Measurements from ENCODE around the gene COL16A1.

The COL16A1 gene

DNA sequence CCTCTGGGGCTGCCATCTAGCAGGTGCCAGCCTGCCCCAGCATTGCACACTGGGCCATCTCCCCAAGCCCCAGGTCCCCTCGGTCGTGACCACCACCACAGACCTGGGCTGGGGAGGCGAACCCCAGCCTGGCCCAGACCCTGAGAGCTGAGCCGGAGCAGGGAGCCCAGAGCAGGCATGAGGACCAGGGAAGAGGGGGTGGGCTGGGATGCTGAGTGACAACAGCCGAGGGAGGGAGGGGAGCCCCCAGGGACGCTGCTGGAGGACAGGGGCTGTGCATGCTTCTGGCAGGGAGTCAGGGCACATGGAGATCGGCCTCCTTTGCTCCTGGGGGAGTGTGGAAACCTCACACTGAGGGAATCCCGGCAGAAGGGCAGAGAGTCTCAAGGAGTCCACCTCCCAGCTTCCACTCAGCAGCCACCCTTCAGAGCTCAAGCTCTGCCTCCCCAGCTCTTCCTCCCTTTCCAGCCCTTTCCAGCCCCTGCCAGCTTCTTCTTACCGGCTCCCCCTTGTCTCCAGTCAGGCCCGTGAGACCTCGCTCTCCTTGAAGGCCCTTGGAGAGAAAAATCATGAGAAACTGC, 35.4 kb downstream of the COL16A1 start:
- Histone ChIP-seq H3K9me3 (ENCODE audit: control insufficient read depth, low read depth, low read length) (no peaks in the 10 kb centered on the region), H3K4me1 (ENCODE audit: control insufficient read depth, low read depth, low read length) (peaks cover 13% of the 10 kb centered on the region), H3K27ac (ENCODE audit: low read length) (no peak overlapping the region), H3K27me3 (ENCODE audit: control insufficient read depth, insufficient read depth, low read length) (no peaks in the 10 kb centered on the region), H3K9ac (ENCODE audit: low read length) (no peak overlapping the region), H3K36me3 (ENCODE audit: control insufficient read depth, low read depth, low read length) (no peaks in the 10 kb centered on the region), H3K4me3 (ENCODE audit: low read length) (no peak overlapping the region)

DNA sequence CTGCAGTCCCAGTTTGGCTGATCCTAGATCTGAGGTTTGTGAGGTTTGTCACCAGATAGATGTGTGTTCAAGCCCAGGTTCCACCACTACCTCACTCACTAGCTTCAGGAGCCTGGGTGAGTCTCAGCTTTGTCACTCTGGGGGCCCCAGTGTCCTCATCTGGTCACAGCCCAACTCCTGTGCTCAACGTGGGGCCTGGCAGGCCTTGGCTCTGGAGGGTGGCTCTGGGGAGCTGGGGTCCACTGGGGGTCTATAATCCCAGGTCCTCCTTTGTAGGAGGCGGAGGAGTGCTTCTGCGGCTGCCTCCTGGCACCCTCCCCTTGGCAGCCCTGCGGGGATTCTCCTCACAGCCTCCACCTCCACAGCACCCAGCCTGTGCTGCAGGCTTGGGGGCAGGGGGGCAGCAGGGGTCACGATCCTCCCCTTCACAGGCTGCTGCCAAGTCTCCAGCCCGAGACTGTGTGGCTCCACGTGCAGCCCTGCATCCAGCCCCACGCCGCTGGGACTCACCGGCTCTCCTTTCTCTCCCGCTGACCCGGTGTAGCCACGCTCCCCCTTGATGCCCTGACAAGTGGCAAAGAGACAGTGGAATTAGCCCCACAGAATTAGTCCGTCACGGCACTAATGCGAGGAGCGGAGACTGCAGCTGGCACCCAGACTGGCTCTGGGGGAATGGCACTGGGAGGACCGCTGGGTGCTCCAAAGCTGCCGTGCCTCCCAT, 36.6 kb downstream of the COL16A1 start:
- Histone ChIP-seq H3K27ac (ENCODE audit: low read length) (no peak overlapping the region), H3K36me3 (ENCODE audit: control insufficient read depth, low read depth, low read length) (no peaks in the 10 kb centered on the region), H3K27me3 (ENCODE audit: control insufficient read depth, insufficient read depth, low read length) (no peaks in the 10 kb centered on the region), H3K4me3 (ENCODE audit: low read length) (no peak overlapping the region), H3K9me3 (ENCODE audit: control insufficient read depth, low read depth, low read length) (no peaks in the 10 kb centered on the region), H3K4me1 (ENCODE audit: control insufficient read depth, low read depth, low read length) (peaks cover 13% of the 10 kb centered on the region), H3K9ac (ENCODE audit: low read length) (no peak overlapping the region)

DNA sequence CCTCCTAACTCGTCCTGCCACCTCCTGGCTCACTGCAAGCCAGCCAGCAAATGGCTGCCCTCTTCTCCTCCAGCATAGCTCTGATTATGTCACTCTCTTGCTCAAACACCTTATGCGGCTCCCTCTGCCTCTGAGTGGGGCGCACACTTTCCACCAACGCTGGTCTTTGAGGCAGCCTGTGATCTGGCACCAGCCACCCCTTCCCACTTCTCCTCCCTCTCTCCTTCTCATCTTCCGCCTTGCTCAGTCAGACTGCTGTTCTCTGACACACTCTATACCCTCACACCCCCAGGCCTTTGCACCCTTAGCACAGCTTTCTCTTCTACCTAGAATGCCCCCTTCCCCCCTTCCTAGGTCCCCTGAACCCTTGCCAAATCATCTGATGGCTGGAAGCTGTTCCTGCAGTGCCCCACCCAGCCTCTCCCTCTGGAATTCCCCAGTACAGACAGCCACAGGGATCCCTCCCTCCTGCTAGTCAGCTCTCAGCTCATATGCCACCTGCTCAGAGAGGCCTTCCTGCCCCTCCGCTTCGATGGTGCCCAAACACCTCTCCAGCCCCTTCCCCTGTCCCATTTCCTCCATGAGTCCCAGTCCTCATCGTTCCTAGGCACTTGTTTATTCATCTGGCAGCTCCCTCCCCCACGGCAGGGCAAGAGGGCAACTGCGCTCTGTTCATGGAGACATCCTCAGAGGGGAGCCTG, 37.4 kb downstream of the COL16A1 start:
- no peak overlapping the region for H3K9ac ChIP-seq (ENCODE audit: low read length)
- H3K4me3 ChIP-seq (ENCODE audit: low read length): no peak overlapping the region
- H3K4me1 ChIP-seq (ENCODE audit: control insufficient read depth, low read depth, low read length): peaks cover 13% of the 10 kb centered on the region
- H3K9me3 ChIP-seq (ENCODE audit: control insufficient read depth, low read depth, low read length): no peaks in the 10 kb centered on the region
- H3K36me3 ChIP-seq (ENCODE audit: control insufficient read depth, low read depth, low read length): no peaks in the 10 kb centered on the region
- H3K27ac ChIP-seq (ENCODE audit: low read length): no peak overlapping the region
- H3K27me3 ChIP-seq (ENCODE audit: control insufficient read depth, insufficient read depth, low read length): no peaks in the 10 kb centered on the region

DNA sequence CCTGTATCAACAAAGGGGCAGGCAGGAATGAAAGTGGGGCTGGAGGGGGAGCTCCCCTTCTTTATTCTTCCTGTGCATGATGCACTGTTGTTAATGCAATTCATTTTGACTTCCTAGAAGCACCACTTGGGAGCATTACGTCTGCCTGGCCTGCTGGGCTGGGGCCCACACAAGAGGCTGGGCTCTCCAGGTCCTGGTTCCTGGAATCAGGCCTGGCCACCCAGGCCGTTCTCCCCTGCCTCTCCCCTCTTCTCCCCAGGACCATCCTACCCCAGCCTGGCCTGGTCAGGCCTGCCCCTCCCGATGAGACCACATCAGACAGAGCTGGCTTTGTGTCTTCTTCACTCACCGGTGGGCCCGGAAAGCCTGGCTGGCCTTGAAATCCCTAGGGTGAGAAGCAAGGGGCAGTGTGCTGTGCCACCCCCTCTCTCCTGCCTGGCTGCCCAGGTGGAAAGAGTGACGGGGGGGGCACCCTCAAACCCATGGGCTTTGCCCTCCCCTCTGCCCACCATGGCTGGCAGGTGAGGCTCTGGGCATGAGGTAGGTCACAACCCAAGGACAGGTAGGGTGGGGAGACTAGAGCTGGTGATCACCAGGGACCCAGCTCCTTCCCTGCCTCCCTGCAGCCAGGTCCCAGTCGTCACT, 38.5 kb downstream of the COL16A1 start:
- H3K27ac ChIP-seq (ENCODE audit: low read length): no peak overlapping the region
- no peaks in the 10 kb centered on the region for H3K27me3 ChIP-seq (ENCODE audit: control insufficient read depth, insufficient read depth, low read length)
- H3K36me3 ChIP-seq (ENCODE audit: control insufficient read depth, low read depth, low read length): no peaks in the 10 kb centered on the region
- H3K4me3 ChIP-seq (ENCODE audit: low read length): no peak overlapping the region
- H3K4me1 ChIP-seq (ENCODE audit: control insufficient read depth, low read depth, low read length): peaks cover 8% of the 10 kb centered on the region
- H3K9ac ChIP-seq (ENCODE audit: low read length): no peak overlapping the region
- H3K9me3 ChIP-seq (ENCODE audit: control insufficient read depth, low read depth, low read length): no peaks in the 10 kb centered on the region

DNA sequence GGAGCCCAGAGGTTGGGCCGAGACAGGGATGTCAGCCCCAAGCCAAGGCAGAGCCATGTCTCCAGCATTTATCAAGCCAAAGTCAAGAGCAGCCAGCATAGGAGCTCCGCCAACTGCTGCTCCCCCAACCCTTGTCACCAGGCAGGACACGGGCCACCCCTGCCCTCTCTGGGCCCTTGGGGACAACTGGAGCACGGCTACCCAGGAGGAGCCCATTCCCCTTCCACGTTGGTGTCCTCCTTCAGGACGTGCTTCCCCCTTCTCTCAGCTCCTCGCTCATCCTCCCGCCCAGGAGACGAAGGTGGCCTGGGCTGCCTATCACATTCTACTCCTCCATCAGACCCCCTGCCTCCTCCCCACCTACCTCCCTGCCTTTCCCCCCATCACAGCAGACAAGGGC, 39.3 kb downstream of the COL16A1 start:
- no peaks in the 10 kb centered on the region for H3K36me3 ChIP-seq (ENCODE audit: control insufficient read depth, low read depth, low read length)
- no peak overlapping the region for H3K9ac ChIP-seq (ENCODE audit: low read length)
- no peaks in the 10 kb centered on the region for H3K9me3 ChIP-seq (ENCODE audit: control insufficient read depth, low read depth, low read length)
- H3K27ac ChIP-seq (ENCODE audit: low read length): no peak overlapping the region
- no peaks in the 10 kb centered on the region for H3K4me1 ChIP-seq (ENCODE audit: control insufficient read depth, low read depth, low read length)
- no peak overlapping the region for H3K4me3 ChIP-seq (ENCODE audit: low read length)
- no peaks in the 10 kb centered on the region for H3K27me3 ChIP-seq (ENCODE audit: control insufficient read depth, insufficient read depth, low read length)

DNA sequence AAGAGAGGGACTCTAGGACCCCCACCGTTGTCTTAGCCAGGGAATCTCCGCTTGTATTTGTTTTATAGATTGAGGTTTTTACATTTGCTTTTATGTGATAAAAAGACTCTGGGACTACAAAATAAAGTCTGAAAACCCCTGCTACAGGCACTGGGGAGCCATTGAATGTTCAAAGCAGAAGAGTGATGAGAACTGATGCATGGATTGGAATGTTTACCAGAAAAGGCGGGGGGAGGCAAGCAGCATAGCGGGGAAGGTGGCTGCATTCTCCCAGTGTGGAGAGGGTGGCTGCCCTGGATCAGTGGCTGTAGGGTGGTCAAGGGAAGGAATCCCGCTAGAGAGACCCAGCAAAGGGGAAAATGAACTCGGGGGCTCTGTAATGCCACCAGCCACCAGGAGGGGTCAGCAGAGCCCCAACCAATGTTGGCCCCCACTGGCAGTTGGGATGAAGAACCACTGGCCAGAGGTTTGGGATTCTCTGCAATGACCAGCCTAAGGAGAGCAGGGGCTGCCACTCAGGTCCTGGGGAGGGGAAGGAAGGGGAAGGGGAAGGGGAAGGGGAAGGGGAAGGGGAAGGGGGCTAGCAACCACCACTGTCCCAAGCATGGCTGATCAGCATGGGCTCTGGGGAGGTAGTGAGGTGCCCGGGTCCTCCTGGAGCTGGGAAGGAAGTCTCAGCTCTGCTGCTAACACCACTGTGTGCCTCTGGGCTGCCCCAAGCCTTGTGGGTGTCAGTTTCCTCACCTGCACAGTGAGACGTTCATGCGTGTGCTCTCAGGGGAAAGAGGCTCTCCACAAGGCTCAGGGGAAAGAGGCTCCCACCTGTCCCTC, 40.0 kb downstream of the COL16A1 start:
- Histone ChIP-seq H3K9me3 (ENCODE audit: control insufficient read depth, low read depth, low read length) (no peaks in the 10 kb centered on the region), H3K9ac (ENCODE audit: low read length) (no peak overlapping the region), H3K4me3 (ENCODE audit: low read length) (no peak overlapping the region), H3K4me1 (ENCODE audit: control insufficient read depth, low read depth, low read length) (no peaks in the 10 kb centered on the region), H3K27ac (ENCODE audit: low read length) (no peak overlapping the region), H3K36me3 (ENCODE audit: control insufficient read depth, low read depth, low read length) (no peaks in the 10 kb centered on the region), H3K27me3 (ENCODE audit: control insufficient read depth, insufficient read depth, low read length) (no peaks in the 10 kb centered on the region)

DNA sequence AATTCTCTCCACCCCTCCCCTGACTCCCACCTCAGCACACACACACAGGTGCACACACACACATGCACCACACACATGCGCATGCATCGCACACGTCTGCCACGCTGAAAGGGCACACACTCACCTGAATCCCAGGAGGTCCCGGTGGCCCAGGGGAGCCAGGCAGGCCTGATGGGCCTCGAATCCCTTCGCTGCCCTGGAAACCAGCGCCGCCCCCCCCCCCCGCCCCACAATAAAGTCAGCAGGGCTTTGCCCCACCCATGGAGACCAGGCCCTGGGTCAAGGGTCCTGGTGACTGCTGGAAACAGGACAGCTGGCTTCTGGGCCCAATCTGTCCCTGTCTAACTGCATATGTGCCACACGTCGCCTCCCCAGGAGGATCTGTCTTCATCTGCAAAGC, 41.4 kb downstream of the COL16A1 start:
- Histone ChIP-seq H3K4me1 (ENCODE audit: control insufficient read depth, low read depth, low read length) (no peaks in the 10 kb centered on the region), H3K27me3 (ENCODE audit: control insufficient read depth, insufficient read depth, low read length) (no peaks in the 10 kb centered on the region), H3K27ac (ENCODE audit: low read length) (no peak overlapping the region), H3K9ac (ENCODE audit: low read length) (no peak overlapping the region), H3K9me3 (ENCODE audit: control insufficient read depth, low read depth, low read length) (no peaks in the 10 kb centered on the region), H3K4me3 (ENCODE audit: low read length) (no peak overlapping the region), H3K36me3 (ENCODE audit: control insufficient read depth, low read depth, low read length) (no peaks in the 10 kb centered on the region)

DNA sequence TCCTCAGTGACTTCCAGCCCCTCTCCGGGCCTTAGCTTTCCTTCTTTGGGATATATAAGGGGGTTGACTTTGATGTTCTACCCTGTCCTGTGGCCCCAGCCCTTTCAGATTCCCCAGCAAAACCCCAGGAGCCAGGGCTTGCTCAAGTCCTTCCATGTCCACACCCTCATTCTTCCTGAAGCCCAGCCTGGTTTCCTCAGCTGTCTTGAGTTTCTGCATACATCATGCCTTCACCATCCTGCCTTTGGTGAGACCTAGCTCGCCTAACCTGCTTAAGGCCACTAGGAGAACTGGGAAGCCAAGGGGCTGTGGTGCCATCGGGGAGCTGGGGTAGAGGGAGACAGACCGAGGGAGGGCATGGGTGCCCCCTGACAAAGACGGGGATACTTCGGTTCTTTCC, 42.0 kb downstream of the COL16A1 start:
- Histone ChIP-seq H3K27ac (ENCODE audit: low read length) (no peak overlapping the region), H3K9me3 (ENCODE audit: control insufficient read depth, low read depth, low read length) (no peaks in the 10 kb centered on the region), H3K27me3 (ENCODE audit: control insufficient read depth, insufficient read depth, low read length) (no peaks in the 10 kb centered on the region), H3K4me3 (ENCODE audit: low read length) (no peak overlapping the region), H3K9ac (ENCODE audit: low read length) (no peak overlapping the region), H3K36me3 (ENCODE audit: control insufficient read depth, low read depth, low read length) (no peaks in the 10 kb centered on the region), H3K4me1 (ENCODE audit: control insufficient read depth, low read depth, low read length) (no peaks in the 10 kb centered on the region)

DNA sequence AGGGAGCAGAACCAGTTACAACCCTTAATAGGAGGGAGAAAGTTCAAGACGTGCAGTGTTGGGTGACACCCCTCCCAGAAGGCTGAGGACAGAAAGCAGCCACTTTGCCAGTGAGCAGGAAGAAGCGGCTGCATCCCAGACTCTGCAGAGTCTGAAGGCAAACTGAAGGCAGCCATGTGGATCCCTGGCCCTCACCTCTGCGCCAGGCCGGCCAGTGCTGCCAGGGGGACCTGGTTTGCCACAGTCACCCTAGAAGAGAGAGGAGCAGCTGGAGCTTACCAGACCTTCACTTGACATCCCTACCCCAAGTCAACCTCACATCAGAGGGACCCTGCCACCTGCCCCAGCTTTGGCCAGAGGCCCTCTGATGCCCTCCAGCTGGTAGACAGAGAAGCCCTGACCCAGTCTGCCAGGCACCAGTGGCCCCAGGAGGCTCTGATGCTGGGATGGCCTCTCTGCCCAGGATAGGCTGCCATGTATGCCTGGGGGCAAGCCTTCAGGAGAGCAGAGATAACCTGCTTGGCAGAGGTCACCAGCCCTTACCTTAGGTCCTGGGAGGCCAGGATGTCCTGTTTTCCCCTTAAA, 42.9 kb downstream of the COL16A1 start:
- no peak overlapping the region for H3K4me3 ChIP-seq (ENCODE audit: low read length)
- H3K9ac ChIP-seq (ENCODE audit: low read length): no peak overlapping the region
- no peaks in the 10 kb centered on the region for H3K4me1 ChIP-seq (ENCODE audit: control insufficient read depth, low read depth, low read length)
- H3K27me3 ChIP-seq (ENCODE audit: control insufficient read depth, insufficient read depth, low read length): no peaks in the 10 kb centered on the region
- no peak overlapping the region for H3K27ac ChIP-seq (ENCODE audit: low read length)
- H3K36me3 ChIP-seq (ENCODE audit: control insufficient read depth, low read depth, low read length): no peaks in the 10 kb centered on the region
- no peaks in the 10 kb centered on the region for H3K9me3 ChIP-seq (ENCODE audit: control insufficient read depth, low read depth, low read length)

DNA sequence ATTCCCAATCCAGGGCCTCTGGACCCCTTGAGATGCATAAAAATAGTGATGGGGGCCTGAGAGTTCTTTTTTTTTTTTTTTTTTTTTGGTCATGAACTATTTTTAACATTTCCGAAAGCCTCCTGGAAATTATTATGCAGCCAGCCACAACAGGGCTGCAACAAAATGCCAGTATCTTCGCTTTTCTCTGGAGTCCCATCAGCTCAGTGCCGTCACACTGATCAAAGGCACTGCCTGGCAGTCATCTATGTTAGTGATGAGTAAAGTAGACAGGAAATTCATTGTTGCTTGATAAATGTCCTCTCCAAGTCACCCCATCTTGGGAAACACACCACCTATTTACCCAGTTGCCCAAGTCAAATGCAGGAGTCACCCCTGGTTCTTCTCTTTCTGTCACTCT, 43.9 kb downstream of the COL16A1 start:
- Histone ChIP-seq H3K27me3 (ENCODE audit: control insufficient read depth, insufficient read depth, low read length) (no peaks in the 10 kb centered on the region), H3K4me1 (ENCODE audit: control insufficient read depth, low read depth, low read length) (no peaks in the 10 kb centered on the region), H3K4me3 (ENCODE audit: low read length) (no peak overlapping the region), H3K9ac (ENCODE audit: low read length) (no peak overlapping the region), H3K9me3 (ENCODE audit: control insufficient read depth, low read depth, low read length) (no peaks in the 10 kb centered on the region), H3K36me3 (ENCODE audit: control insufficient read depth, low read depth, low read length) (no peaks in the 10 kb centered on the region), H3K27ac (ENCODE audit: low read length) (no peak overlapping the region)

DNA sequence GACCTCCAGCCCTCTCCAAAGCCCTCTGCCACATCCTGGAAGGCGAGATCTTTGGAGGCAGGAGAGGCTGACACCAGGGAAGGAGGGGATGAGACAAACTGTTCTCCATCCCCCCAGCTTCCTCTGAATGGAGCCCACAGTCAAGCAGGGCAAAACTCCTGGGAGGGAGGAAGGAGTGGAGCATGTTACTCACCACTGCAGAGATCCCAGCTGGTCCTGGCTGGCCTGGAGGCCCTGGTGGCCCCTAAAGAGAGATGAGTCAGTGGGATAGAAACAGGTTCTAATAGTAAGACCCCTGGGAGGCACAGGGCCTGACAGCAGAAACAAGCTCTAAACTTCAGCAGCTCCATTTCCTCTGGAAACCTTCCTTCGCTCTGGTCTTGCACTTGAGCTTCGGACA, 45.1 kb downstream of the COL16A1 start:
- Histone ChIP-seq H3K36me3 (ENCODE audit: control insufficient read depth, low read depth, low read length) (no peaks in the 10 kb centered on the region), H3K27me3 (ENCODE audit: control insufficient read depth, insufficient read depth, low read length) (no peaks in the 10 kb centered on the region), H3K4me3 (ENCODE audit: low read length) (no peak overlapping the region), H3K4me1 (ENCODE audit: control insufficient read depth, low read depth, low read length) (no peaks in the 10 kb centered on the region), H3K9ac (ENCODE audit: low read length) (no peak overlapping the region), H3K27ac (ENCODE audit: low read length) (no peak overlapping the region), H3K9me3 (ENCODE audit: control insufficient read depth, low read depth, low read length) (no peaks in the 10 kb centered on the region)

All from iPS-18a (cell line).